DMS53 treated with DMSO at 0.1 percent for 48 hours (cell line): Measurements from ENCODE around the gene WDR76.
"Not testable (repeated sequence)": the region's sequence is repeated elsewhere in the genome, so short reads cannot be mapped to it uniquely, and the experiment has no call there.

Experiments
- DNase-seq: peaks from one replicate; lab custom pipeline; 2025; ENCODE audit not compliant: unreplicated experiment; lab: John Stamatoyannopoulos, UW

The WDR76 gene

DNA sequence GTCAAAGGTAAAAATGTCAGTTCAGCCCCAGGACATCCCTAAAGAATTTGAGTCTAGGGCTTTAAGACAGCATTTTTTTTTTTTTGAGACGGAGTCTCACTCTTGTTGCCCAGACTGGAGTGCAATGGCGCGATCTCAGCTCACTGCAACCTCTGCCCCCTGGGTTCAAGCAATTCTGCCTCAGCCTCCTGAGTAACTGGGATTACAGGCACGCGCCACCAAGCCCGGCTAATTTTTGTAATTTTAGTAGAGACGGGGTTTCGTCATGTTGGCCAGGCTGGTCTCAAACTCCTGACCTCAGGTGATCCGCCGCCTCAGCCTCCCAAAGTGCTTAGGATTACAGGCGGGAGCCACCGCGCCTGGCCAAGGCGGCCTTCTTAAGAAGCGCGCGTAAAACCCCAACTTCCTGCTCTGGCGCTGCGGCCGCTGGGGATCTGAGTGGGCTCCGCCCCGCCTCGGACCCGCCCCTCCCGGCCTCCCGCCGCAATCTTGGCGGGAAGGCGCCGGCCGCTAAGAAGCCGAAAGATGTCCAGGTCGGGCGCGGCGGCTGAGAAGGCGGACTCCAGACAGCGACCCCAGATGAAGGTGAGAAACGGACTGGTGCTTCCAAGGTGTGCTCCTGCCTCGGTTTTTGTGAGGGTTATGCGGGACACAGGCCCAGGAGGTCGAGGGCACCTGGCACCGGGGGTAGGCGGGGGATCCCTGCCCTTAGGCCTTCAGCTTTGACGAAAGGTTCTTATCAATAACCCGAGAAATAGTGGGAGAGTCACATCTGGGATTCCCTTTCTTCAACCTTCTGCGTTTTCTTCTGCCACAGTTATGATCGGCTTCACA lies at the start of gene WDR76:
TSS of gene WDR76 (plus strand) at position 495 of the 834 bp plus-strand sequence. CDS start at position 526, 31 bp downstream.
- DNase-seq, result peak; percentile 46

DNA sequence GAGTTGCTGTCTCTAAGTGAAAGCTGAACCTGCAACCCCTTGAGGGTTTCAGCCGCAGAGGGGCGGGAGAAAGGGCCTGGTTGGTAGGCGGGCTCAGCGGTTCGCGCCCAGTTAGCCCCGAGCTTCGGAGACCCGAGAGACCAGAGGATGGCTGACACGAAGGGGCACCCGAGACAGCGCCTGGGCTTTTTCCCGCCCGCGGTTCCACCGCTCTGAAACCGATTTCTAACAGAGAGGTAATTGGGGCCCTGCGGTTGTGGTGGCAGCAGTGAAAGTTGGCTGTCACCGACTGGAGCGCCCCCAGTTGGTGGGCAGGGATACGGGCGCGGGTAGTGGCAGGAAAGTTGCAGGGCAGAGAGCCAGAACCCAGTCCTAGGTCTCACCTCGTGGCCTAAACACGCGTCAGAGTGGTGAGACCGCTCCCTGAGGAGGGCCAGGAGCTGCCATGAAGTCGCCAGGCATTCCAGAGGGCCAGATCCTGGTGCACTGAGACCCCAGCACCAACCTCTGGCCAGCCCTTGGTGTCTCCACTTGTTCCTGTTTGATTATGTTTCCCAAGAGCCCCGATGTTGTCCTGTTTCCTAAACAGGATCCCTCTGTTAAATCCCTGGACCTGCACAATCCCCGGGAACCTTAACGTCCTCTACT lies 49.4 kb upstream of the WDR76 start:
- peak; percentile 74 for DNase-seq

DNA sequence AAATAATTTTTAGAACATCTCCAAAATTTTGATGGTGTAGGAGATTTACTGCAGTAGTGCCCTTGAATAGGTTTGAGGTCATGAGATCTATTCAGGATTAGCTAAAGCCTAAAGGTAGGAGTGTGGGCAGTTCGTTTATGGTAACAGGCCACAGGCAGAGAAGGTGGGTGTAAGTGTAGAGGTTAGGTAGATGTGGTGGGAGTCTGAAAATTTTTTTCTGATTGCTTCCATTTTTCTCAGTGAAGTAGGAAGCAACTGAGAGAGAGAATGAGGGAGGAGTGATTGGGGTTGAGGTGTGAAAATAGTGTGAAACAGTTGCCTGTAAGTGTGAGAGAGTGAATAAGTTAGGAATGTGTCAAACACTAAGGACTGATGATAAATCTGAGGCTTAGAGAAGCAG lies 47.8 kb upstream of the WDR76 start:
- no peak for DNase-seq

DNA sequence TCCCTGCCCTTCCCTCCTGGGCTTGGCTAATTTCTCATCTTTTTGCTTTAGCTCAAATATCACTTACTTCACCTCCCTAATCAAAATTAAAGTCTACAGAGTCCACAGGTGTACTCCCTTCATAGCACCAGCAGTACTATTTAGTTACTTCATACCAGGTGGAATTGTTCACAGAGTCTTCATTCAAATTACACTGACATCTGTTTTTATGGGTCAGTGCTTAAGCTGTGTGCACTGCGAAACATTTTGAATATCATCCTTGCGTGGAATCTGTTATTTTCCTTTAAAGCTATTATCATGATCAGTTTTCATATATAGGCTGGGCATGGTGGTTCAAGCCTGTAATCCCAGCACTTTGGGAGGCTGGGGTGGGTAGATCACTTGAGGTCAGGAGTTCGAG lies 37.4 kb upstream of the WDR76 start:
- no peak for DNase-seq

DNA sequence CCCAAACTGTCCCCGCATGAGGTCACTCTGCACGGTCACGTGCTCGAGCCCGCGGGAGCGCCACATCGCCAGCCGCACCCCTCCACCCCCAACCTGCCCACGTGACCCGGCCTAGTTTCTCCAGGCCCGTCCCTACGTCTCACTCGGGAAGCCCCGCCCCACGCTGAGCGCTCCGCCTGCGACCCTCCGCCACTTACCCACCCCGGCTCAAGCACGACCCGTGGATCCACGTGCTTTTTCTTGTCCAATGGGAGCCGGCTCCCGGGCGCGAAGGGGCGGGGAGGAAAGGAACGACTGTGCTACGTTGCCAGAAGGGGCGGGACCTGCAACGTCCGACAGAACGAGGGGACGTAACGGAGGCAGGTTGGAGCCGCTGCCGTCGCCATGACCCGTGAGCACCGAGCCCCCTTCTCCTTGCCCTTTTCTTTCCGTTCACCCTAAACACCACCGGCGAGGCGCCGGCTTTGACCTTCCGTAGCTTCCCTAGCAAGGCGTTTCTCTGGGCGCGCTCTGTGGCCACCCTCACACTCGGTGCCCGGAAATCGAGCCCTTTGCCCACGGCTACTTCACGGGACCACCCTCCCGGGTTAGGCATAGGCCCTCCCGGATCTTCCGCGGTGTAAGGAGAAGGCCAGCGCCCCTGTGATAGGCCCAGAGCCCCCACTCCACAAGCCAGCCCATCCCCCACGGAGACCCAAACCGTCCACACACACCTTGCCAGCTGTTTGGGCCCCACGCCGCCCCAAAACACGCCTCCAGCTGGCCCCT lies 34.6 kb upstream of the WDR76 start, which contains the start of gene SERF2:
TSS of gene SERF2 (plus strand) at position 328 of the 768 bp plus-strand sequence. CDS start at position 385, 57 bp downstream.
- DNase-seq, result peak; percentile 92

DNA sequence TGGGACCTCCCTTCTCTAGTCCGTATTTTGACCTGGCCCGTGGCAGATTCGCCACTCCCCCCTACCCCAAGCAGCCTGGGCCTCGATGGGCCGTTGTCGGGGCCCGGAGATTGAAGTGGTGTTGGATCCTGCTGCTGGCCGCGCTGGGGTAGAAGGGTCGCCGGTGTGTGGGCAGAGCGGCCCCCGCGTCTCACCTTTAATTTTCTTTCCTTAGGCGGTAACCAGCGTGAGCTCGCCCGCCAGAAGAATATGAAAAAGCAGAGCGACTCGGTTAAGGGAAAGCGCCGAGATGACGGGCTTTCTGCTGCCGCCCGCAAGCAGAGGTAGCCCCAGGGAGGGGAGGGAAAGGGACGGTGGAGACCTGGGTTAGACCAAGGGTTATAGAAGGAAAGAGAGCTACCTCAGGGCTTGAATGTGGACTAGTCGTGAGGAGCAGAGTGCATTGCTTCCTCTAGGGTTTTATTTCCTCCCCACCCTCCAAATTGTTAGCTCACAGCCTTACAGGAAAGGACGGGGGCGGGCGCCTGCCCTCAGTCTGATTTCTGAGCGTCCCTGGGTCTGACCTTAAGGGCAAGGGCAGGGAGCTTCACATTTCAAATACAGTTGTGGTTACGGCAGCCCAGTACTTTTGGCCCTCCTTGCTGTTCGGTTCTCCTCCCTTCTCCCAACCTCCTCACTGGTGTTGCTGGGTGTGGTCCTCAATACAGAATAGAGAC lies 33.9 kb upstream of the WDR76 start:
- DNase-seq, result no peak

DNA sequence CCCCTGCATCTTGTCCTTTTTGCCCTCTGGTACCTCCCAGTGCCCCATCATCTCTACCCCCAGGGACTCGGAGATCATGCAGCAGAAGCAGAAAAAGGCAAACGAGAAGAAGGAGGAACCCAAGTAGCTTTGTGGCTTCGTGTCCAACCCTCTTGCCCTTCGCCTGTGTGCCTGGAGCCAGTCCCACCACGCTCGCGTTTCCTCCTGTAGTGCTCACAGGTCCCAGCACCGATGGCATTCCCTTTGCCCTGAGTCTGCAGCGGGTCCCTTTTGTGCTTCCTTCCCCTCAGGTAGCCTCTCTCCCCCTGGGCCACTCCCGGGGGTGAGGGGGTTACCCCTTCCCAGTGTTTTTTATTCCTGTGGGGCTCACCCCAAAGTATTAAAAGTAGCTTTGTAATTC lies 33.2 kb upstream of the WDR76 start:
- no peak for DNase-seq

DNA sequence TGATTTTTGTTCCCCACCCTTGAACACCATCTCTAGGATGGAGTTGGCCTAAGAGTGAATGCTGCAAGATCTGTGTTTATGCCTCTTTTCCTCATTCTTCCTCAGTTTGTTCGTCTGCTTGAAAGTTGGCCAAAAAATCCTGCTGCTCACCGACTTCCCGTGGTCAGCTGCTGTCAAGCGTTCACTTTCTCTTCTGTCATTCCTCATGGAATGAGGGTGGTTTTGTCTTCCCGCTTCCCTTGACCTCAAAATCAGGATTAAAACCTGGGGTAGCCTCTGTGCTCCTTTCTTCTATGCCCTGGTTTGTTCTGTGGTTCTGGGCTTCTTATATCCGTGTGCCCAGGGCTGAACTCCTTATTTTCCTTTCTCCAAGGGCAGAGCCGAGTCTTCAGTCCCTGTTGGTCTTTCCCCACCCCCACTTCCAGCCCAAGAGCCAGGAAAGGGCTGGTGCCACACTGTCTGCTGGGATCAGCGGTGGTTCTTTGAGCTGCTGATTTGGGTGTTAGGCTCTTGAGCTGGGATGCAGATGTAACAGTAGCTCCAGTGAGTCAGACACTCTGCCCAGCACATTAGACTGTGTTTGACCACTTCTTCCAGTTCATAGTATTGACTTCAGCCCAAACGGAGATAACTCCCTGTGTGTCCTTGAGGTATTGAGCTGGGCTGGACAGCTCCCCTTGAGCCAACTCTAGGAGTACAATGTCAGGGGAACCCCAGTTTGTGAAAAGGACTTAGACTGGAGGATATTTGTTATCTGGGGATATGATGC lies 32.3 kb upstream of the WDR76 start:
- no peak for DNase-seq

DNA sequence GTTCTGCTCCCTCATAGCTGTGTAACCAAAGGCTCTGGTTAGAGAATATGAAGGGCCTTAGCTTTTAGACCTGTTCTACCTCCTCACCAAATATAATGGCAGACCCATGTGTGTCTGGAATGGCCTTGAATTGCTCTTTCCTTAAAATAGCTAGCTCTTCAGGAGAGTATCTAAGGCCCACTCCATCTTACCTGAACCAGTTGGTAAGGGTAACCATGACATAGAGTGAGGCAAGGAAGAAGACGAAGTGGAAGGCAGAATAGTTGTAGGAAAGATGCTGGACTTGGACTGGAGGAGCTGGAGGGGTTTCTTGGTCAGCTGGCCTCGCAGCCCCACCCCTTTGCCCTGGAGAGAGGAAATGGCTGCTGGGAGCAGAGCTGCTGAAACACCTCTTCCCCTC lies 31.6 kb upstream of the WDR76 start:
- DNase-seq, result no peak

DNA sequence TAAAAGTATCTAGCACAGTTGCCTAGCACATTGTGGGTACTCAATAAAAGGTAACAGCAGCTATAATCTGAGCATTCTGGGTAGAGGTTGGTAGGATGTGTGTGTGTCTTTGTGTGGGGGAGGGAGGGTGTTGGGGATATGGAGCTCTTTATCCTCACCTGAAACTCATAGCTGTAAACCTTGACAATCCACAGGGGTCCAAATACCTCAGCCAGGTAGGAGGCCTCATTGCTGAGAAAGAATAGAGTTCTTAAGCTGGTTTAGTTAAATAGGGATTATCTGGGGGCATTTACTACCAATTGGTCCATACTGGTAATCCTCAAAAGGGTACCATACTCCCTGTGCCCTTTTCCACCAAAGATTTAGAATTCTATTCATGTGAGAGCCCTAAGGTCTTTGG lies 30.8 kb upstream of the WDR76 start:
- DNase-seq, result no peak

DNA sequence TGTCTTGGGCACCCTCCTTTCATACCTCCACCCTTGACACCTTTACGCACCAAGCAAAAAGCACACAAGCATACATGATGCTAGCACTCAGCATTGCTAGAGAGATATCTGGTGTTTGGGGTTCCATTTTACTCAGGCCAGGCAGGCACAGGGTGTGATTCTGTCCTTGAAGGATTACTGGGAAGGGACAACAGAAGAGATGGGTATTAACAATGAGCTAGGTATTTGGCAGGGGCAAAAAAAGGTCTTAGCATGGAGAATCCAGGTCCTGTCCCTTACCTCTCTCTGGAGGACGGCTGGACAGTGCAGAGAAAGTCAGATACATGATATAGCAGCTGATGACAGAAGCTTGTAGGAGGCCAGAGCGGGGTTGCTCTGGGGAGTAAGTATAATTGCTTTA lies 30.2 kb upstream of the WDR76 start:
- no peak for DNase-seq

DNA sequence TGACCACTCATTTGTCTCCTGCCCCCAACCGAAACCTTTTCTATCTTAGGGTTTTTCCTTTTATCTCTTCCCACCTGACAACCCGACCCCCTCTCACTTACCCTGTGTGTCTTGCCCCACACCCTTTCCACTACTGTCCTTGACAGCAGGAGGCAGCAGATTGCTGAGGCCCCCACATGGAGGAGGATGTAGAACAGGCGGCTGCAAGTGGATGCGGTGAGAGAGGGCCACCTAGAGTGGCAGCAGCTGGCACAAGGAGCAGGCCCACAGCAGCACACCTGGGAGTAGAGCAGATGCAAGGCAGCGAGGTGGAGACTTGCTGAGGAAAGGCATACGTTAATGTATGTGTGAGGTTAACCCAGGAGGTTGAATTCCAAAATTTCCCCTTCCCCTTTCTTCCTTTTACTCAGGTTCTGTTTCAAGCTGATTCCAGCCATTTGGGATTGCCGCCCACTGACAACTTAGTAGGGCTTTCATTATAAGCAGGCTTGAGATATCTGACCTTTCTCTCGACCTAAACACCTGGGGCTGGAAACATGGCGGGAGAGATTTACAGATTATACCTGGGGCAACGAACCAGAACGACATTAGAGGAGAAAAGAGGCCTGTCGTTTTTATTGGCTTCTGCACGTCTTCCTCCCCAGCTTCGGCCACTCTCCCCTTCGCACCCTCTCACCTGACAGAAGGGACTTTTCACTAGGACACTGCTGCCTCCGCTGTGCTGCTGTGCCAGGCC lies 27.4 kb upstream of the WDR76 start:
- peak; percentile 61 for DNase-seq

DNA sequence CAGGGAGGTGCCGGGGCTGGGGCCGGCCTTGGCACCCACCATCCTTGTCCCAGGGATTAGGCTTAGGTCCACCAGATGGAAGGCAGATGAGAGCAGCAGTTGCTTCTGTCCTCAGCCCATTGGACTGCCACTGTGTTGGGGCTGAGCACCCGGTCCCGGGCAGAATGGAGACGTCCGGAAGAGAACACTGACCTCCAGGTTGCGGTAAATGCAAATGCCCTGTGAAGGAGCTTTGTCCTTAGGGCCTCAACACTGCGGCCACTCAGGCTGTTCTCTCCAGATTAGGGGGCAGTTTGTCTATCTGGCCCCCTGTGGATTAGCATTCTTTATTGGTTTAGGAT lies 26.9 kb upstream of the WDR76 start, which contains the start of gene SERINC4:
TSS of gene SERINC4 (minus strand) at position 276 of the 341 bp plus-strand sequence. CDS start at position 42, 234 bp downstream.
- DNase-seq, result no peak

DNA sequence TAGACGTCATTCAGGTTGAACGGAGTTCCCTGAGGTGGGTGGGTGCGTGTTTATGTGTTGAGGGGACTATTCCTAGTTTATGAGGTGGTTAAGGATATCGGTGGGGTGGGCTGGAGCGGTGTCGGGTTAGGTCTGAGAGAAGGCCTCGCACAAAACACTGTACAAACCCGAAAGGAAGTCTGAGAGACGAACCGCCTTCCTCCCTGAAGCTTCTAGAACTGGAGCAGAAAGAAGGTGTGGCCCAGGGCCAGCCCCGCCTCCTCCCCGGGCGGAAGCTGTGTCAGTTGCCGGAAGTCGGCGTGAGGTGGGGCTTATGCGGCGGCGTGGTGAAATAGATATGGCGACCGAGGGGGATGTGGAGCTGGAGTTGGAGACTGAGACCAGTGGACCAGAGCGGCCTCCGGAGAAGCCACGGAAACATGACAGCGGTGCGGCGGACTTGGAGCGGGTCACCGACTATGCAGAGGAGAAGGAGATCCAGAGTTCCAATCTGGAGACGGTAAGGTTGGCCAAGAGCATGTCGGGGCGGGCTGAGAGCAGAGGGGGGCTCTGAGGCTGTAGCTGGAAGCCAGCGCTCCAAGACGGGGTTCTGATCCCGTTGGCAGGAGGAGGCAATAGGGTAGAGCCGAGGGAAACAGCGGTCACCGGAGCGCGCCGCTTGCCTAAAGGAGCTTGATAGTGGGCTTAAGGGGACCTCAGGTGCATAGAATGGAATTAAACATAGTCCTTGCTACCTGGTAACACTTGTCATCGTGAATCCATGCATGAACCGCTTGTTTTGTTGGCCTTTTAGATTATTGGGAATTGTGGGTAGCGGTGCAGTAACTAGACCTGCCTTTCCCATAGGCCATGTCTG lies 26.3 kb upstream of the WDR76 start, which contains the start of gene HYPK:
TSS of gene HYPK (plus strand) at position 314 of the 856 bp plus-strand sequence. CDS start at position 338, 24 bp downstream.
- peak; percentile 42 for DNase-seq

DNA sequence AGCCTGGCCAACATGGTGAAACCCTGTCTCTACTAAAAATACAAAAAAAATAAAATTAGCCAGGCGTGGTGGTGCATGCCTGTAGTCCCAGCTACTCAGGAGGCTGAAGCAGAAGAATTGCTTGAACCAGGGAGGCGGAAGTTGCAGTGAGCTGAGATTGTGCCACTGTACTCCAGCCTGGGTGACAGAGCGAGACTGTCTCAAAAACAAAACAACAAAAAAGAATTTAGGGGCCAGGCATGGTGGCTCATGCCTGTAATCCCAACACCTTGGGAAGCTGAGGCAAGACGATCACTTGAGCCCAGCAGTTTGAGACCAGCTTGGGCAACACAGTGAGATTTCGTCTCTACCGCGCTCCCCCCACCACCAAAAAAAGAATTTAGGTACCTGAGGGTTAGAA lies 24.1 kb upstream of the WDR76 start:
- not testable (repeated sequence) for DNase-seq

DNA sequence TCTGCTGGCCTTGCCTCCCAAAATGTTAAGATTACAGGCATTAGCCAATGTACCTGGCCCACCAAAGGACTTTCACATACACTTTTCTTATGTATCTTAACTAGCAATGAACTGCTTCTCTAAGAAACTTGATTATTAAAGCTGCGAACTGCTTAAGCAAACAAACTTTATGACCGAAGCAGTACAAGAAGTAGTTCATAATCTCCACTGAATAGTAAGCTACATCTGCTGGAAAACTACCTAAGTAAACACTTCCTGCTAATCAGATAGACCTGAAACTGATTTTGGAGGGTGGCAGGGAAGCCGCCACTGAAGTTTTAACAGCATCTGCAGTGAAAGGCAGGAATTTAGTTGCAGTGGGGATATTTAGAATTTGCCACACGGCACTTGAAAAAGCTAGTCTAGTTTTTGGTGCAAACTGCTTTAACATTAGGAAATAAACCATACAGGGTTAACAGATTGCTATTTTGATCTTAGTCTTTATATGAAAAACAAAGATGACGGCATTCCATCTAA lies 18.3 kb upstream of the WDR76 start:
- no peak for DNase-seq

DNA sequence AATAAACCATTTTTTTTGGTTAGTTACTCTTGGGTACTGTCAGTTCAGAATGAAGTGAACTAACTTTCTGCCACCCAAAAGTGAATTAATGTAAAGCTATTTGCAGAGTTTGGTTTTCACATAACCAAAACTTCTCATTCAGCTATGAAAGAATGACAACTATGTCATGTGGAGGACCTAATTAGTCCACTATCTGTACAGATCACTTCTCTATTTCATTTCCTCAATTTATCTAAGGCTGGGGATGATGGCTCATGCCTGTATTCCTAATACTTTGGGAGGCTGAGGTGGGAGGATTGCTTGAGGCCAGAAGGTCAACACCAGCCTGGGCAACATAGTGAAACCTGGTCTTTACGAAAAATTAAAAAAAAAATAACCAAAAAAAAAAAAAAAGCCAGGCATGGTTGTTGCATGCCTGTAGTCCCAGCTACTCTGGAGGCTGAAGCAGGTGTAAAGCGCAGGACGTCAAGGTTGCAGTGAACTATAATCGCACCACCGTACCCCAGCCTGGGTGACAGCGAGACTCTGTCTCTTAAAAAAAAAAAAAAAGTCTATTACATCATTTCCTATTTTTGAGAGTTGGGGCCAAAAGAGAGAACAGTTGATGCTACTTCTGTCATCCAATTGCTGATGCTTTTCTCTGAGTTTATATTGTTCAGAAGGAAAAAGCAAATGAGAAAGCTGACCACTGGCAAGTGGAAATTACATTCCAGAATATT lies 17.7 kb upstream of the WDR76 start:
- no peak for DNase-seq

DNA sequence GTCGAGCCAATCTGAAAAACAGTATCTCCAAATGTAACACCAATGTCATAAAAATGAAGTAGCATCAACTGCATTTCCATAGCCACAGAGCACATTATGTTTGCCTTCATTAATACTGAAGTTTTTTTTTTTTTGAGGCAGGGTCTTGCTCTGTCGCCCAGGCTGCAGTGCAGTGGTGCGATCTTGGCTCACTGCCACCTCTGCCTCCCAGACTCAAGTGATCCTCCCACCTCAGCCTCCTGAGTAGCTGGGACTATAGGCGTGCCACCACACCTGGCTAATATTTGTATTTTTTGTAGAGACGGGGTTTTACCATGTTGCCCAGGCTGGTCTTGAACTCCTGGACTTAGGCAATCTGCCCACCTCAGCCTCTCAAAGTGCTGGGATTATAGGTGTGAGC lies 11.7 kb upstream of the WDR76 start:
- not testable (repeated sequence) for DNase-seq
